ENCODE measurements around the gene AKAP10. TPM values are rescaled to one million over a fixed set of nuclear protein-coding genes. Genes with fewer than 3 reads are reported as not detected.

Gene AKAP10
- total and polyA plus RNA-seq, 2 of the 8 experiments (the other 6 are each of a cell fraction or from before 2014, with no cell fraction given) = 13.3 to 27.0 TPM

GRCh38 chr17:19945009-19945626, 32.5 kb downstream of the AKAP10 start:
- Histone ChIP-seq H3K18ac (ENCODE audit: extremely low read depth, low read length) (no peak overlapping the region), H2AFZ (ENCODE audit: low read length) (no peak overlapping the region), H3K4ac (replicated peaks; ENCODE audit: insufficient read length, low read depth, low read length) (no peak overlapping the region), H4K20me1 (replicated peaks in 1 of 2; ENCODE audit: control insufficient read depth in 1 of 2, insufficient read depth in 2 of 2, low read length in 2 of 2) (peaks cover 3 to 14% of the 10 kb centered on the region in 2 experiments), H2BK15ac (ENCODE audit: low read length) (no peak overlapping the region), H3K23ac (ENCODE audit: insufficient read length) (peak overlapping the region; percentile 41), H4K5ac (ENCODE audit: insufficient read length, low read depth, low read length) (no peak overlapping the region), H2BK5ac (ENCODE audit: low read depth, low read length) (no peak overlapping the region), H2BK12ac (ENCODE audit: low read depth, low read length) (no peak overlapping the region), H3K23me2 (ENCODE audit: low read depth, low read length) (no peaks in the 10 kb centered on the region), H2BK120ac (replicated peaks; ENCODE audit: low read depth, low read length) (no peak overlapping the region), H3K4me2 (ENCODE audit: insufficient read depth in 1 of 2, low read depth in 2 of 2, low read length in 2 of 2) (no peak overlapping the region), H3K9ac (replicated peaks in 1 of 4; ENCODE audit: extremely low read depth in 1 of 4, low read depth in 3 of 4, low read length in 3 of 4) (no peak overlapping the region), H3K56ac (replicated peaks; ENCODE audit: insufficient read length, low read depth, low read length) (no peak overlapping the region), H3K14ac (ENCODE audit: insufficient read length) (no peak overlapping the region), H4K91ac (replicated peaks; ENCODE audit: insufficient read length, low read length) (no peak overlapping the region), H3K27me3 (replicated peaks in 1 of 4; ENCODE audit: control insufficient read depth in 3 of 4, extremely low read depth in 1 of 4, insufficient read depth in 3 of 4, low read length in 3 of 4) (no peaks in the 10 kb centered on the region), H3K79me1 (ENCODE audit: low read depth, low read length) (no peaks in the 10 kb centered on the region; the same call in 1 of the 2 replicates), H3K4me3 (ENCODE audit: extremely low read depth in 1 of 4, insufficient read depth in 2 of 4, low read depth in 3 of 4, low read length in 4 of 4) (no peak overlapping the region), H2AK5ac (ENCODE audit: low read depth, low read length) (no peak overlapping the region), H3K4me1 (replicated peaks in 1 of 4; ENCODE audit: control insufficient read depth in 3 of 4, insufficient read depth in 4 of 4, low read length in 3 of 4) (peaks cover 0 to 16% (median 2%) of the 10 kb centered on the region in 4 experiments; a peak in 2 of 7 replicates), H4K8ac (ENCODE audit: extremely low read depth, insufficient read depth, low read length) (no peak overlapping the region), H3K27ac (ENCODE audit: low read depth, low read length) (no peak overlapping the region), H2BK20ac (ENCODE audit: low read length) (no peak overlapping the region), H3K79me2 (ENCODE audit: control insufficient read depth in 1 of 2, insufficient read depth in 2 of 2, low read length in 2 of 2) (peaks cover 0 to 74% of the 10 kb centered on the region in 2 experiments; a peak in 2 of 4 replicates), H3K9me3 (ENCODE audit: insufficient read depth in 2 of 2, low read depth in 1 of 2, low read length in 1 of 2) (no peaks in the 10 kb centered on the region), H3K36me3 (ENCODE audit: control insufficient read depth in 2 of 4, insufficient read depth in 4 of 4, low read length in 3 of 4) (peaks cover 2 to 51% (median 19%) of the 10 kb centered on the region in 4 experiments; a peak in 7 of 8 replicates)
- POLR2A ChIA-PET (ENCODE audit: partially characterized antibody) = interaction anchor here (0.6 kb wide), 1 partner anchor 380 kb away, joined by 3 read pairs; no protein-coding TSS in a partner anchor
- no peak for TF ChIP-seq SIN3A (conservative IDR thresholded peaks at IDR 0.05 in 1 of 2, IDR thresholded peaks at IDR 0.05 in 1 of 2; ENCODE audit: low read depth in 1 of 2, low read length in 2 of 2)
- no peak for TF ChIP-seq EGR1 (IDR thresholded peaks at IDR 0.05; ENCODE audit: borderline replicate concordance, low read depth, low read length)
- DNase-seq (ENCODE audit: low read depth in 1 of 2, low spot score in 2 of 2) (no peak), FAIRE-seq (no peak)
- CTCF ChIA-PET (ENCODE audit: partially characterized antibody) = interaction anchor here (0.6 to 0.8 kb wide), 4 partner anchors 14 to 182 kb away, joined by 3 to 4 read pairs (median 3); no protein-coding TSS in a partner anchor
- 76% methylated on average over 2 of the region's 2 CpGs; no CpG with 5 or more reads in 1 of the 2 experiments for WGBS, 2 experiments (ENCODE audit: extremely low coverage in 1 of 2, insufficient coverage in 1 of 2, insufficient read length in 1 of 2, insufficient replicate concordance in 2 of 2, low coverage in 1 of 2, low lambda C conversion rate in 2 of 2, missing lambda C conversion rate in 1 of 2)

All from H1 (cell line).